ENCODE measurements around the gene CRNKL1.
A peak's percentile ranks its signal among the peaks of the same experiment; 100 is the strongest.

CRNKL1 gene

DNA sequence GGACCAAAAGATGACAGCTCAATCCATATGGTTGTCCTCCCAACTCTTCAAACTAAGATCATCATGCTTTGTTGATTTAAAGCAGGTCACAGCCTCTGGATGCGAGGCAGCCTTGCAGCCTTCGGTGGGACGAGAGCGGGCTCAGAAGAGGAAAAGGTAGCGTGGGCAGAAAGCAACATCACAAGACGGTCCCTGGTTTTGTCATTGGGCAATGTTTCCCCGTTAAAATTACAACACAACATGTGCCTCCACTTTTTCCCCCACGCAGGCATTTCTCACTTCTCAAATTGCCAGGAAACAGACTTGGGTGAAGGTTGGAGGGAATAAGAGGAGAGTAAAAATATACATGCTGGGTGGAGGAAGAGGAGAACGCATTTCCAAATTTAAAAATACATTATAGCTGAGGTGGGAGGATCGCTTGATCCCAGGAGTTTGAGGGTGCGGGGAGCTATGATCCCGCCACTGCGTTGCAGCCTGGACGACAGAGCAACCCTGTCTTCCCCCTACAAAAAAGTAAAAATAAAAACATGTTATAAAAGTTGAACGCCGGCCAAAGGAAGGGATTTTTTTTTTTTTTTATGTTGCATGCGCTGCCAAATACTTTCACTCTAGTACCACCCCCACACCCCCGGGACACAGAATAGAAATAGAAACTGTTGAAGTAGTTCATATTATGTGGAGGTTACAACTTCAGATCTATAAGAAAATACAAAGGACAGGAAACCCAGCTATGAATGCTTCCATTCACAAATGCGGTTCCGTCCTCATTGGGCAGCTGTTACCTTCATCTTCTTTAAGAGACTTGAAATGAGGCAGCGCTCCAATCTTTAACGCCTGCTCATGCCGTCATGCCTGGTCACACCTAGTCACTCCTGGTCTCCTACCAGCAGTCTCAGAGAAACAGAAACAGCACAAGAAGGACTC, 49.0 kb downstream of the CRNKL1 start:
- H3K4me3 Mint-ChIP-seq, result peak overlapping the region; percentile 48 to 58 (median 51)
- peaks cover 50% of the 10 kb centered on the region for H3K4me1 Mint-ChIP-seq
- H3K27ac Mint-ChIP-seq, result peak overlapping the region; percentile 56 to 93 (median 68)
- TF ChIP-seq, protein P1, sequence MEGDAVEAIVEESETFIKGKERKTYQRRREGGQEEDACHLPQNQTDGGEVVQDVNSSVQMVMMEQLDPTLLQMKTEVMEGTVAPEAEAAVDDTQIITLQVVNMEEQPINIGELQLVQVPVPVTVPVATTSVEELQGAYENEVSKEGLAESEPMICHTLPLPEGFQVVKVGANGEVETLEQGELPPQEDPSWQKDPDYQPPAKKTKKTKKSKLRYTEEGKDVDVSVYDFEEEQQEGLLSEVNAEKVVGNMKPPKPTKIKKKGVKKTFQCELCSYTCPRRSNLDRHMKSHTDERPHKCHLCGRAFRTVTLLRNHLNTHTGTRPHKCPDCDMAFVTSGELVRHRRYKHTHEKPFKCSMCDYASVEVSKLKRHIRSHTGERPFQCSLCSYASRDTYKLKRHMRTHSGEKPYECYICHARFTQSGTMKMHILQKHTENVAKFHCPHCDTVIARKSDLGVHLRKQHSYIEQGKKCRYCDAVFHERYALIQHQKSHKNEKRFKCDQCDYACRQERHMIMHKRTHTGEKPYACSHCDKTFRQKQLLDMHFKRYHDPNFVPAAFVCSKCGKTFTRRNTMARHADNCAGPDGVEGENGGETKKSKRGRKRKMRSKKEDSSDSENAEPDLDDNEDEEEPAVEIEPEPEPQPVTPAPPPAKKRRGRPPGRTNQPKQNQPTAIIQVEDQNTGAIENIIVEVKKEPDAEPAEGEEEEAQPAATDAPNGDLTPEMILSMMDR (IDR thresholded peaks at IDR 0.05; ENCODE audit: unreplicated experiment in 3 of 3), result no peak
- H3K9me3 Mint-ChIP-seq, result no peaks in the 10 kb centered on the region
- peaks cover 4% of the 10 kb centered on the region for H3K27me3 Mint-ChIP-seq (ENCODE audit: low read depth)
- H3K36me3 Mint-ChIP-seq (ENCODE audit: low read depth), result peaks cover 30% of the 10 kb centered on the region

DNA sequence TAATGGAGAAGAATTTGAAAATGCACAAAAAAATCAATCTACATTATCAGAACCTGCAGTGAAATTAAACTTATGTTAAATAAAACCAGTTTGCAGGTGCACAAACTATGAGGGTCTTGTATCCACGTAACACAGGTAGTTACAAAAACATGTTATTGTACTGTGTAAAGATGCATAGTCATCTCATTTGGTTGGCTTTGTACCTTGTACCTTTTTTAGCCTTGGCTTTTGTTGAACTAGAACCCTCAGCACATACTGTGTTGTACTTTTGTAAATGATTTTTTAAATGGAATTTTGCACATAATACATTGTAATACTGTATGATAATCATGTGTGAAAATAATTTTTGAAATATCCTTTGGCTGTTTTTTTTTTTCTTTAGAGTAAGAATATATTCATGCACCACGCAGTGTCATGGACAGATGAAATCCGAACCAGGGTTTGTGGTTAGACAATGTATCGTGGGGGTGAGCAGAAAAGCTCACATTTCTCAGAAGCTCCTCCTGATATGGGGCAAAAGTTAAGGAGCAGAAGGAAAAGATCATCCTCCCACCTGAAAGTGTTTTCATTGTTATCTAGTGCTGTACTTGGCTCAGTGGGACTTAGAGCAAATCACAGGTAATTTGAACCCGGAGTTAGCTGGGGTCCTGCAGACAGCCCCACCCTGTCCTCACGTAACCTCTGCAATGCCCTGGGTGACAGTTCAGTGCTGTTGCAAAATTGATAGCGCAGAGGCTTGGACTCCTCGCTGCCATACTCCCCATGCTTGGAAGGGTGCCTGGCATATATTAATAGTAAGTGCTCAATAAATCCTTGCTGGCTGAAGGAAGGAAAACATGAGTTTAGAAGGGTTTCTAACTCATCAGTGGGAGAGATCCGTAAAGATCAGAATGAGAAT, 49.9 kb downstream of the CRNKL1 start:
- Mint-ChIP-seq H3K27me3 (ENCODE audit: low read depth) (peaks cover 4% of the 10 kb centered on the region), H3K27ac (peak overlapping the region; percentile 56 to 93 (median 68)), H3K36me3 (ENCODE audit: low read depth) (peaks cover 32% of the 10 kb centered on the region), H3K4me3 (peak overlapping the region; percentile 8 to 58 (median 51)), H3K9me3 (no peaks in the 10 kb centered on the region), H3K4me1 (peaks cover 50% of the 10 kb centered on the region)
- TF ChIP-seq, protein P1 (IDR thresholded peaks at IDR 0.05; ENCODE audit: unreplicated experiment in 3 of 3), result no peak

DNA sequence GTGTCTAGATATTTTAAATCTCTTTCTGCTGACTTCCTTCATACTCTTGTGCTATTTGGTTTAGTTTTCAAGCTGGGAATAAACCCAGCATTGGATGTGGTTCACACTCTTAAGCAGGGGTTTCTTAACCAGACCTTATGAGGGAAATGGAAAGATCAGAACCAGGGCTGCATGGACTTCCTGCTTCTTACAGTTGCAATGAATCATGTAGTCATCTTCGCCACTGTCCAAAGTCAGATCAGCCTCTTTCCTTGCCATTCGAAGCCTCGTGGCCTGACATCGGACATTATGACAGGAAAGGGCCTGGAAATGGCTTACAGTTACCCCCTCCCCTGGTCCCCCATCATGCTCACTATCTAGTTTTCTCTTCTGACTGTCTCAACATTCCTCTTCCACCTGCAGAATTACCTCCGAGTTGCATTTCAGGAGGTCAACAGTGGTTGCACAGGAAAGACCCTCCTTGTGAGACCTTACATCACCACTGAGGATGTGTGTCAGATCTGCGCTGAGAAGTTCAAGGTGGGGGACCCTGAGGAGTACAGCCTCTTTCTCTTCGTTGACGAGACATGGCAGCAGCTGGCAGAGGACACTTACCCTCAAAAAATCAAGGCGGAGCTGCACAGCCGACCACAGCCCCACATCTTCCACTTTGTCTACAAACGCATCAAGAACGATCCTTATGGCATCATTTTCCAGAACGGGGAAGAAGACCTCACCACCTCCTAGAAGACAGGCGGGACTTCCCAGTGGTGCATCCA, 51.9 kb downstream of the CRNKL1 start:
- Mint-ChIP-seq H3K4me1 (peaks cover 62% of the 10 kb centered on the region), H3K4me3 (no peak overlapping the region), H3K27me3 (ENCODE audit: low read depth) (peaks cover 4% of the 10 kb centered on the region), H3K27ac (peak overlapping the region in 2 of 3 experiments; percentile 12 to 40), H3K9me3 (no peaks in the 10 kb centered on the region), H3K36me3 (ENCODE audit: low read depth) (peaks cover 43% of the 10 kb centered on the region)
- TF ChIP-seq, protein P1 (IDR thresholded peaks at IDR 0.05; ENCODE audit: unreplicated experiment in 3 of 3), result no peak

DNA sequence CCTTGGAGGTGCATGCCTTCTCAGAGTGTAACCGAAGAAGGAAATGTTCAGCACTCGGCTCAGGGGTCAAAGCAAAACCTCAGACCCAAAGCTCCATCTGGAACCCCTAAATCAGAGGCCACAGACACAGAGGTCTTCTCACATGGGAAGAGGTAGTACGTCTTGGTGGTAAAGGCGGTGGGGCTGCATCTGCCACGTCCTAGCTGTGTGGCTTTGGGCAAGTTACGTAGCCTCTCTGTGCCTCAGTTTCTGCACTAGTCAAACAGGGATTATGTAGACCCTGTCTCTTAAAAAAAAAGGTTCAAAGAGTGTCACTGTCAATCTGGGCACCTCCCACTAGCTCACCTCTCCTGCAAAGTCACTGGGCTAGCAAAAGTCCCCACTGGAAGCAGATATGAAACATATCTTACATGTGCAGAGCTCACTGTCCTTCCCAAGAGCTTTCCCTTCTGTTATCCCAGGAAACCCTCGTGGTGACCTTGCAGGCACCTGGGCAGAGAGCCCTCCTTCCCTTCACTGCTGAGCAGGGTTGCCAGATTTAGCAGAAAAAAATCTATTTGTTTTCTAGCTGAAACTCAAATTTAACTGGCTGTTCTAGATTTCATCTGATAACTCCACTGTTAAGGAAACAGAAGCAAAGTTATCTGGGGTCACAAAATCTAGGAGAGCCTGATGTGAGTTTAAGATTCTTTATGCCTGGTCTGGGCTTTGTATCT, 53.1 kb downstream of the CRNKL1 start:
- Mint-ChIP-seq H3K27me3 (ENCODE audit: low read depth) (peaks cover 4% of the 10 kb centered on the region), H3K9me3 (no peaks in the 10 kb centered on the region), H3K4me3 (no peak overlapping the region), H3K27ac (no peak overlapping the region), H3K36me3 (ENCODE audit: low read depth) (peaks cover 46% of the 10 kb centered on the region), H3K4me1 (peaks cover 64% of the 10 kb centered on the region)
- TF ChIP-seq, protein P1 (IDR thresholded peaks at IDR 0.05; ENCODE audit: unreplicated experiment in 3 of 3), result no peak

DNA sequence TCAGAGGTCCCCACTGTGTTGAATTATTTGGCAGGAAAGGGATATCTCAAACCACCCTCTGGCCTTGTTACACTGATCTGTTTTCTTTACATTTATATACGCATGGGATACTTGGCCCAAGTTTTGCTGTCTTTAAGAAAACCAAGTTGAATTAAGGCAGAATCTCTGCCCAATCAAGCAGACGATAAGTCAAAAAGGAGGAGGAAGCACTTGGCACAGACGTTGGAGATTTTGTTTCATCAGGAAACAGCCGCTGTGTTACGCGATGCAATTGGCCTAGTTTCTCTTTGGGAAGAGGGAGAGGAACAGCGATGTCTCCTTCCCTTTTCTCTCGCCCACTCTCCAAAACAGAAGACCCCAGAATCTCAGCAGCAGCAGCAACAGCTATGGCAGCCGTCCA, 55.3 kb downstream of the CRNKL1 start:
- Mint-ChIP-seq H3K4me1 (peaks cover 61% of the 10 kb centered on the region), H3K27ac (peak overlapping the region; percentile 37 to 76 (median 62)), H3K27me3 (ENCODE audit: low read depth) (peaks cover 4% of the 10 kb centered on the region), H3K36me3 (ENCODE audit: low read depth) (peaks cover 46% of the 10 kb centered on the region), H3K4me3 (peak overlapping the region in 2 of 3 experiments; percentile 15 to 22), H3K9me3 (no peaks in the 10 kb centered on the region)
- TF ChIP-seq, protein P1 (IDR thresholded peaks at IDR 0.05; ENCODE audit: unreplicated experiment in 3 of 3), result no peak
